SK-N-SH treated with all-trans-retinoic acid at 6 μM for 48 hours (cell line): ENCODE measurements around the gene OR10H2.

Experiments
- ARNTL ChIP-seq: fragments of 450-650 bp; formaldehyde crosslinking; IDR thresholded peaks from 2 replicates; pipeline ENCODE4 v1.5.0; 2020; ENCODE audit warnings: low read depth, mild to moderate bottlenecking, moderate library complexity, borderline replicate concordance
- CSDC2 ChIP-seq: fragments of 250-450 bp; sonication (Bioruptor Pico); IDR thresholded peaks from 2 replicates; pipeline ENCODE4 v1.5.0; 2020; ENCODE audit warnings: mild to moderate bottlenecking, moderate library complexity
- ESRRG ChIP-seq: fragments of 250-450 bp; sonication (Bioruptor Pico); IDR thresholded peaks from 2 replicates; pipeline ENCODE4 v1.6.1; 2021; ENCODE audit warnings: mild to moderate bottlenecking
- RARB ChIP-seq: fragments of 250-450 bp; sonication (Bioruptor Pico); IDR thresholded peaks from 2 replicates; pipeline ENCODE4 v1.8.0; 2021; ENCODE audit warnings: mild to moderate bottlenecking, moderate library complexity
- ZFP30 ChIP-seq: fragments of 450-650 bp; formaldehyde crosslinking; IDR thresholded peaks from 2 replicates; pipeline ENCODE4 v1.5.0; 2022; ENCODE audit warnings: mild to moderate bottlenecking, moderate library complexity
- ZNF565 ChIP-seq: fragments of 450-650 bp; formaldehyde crosslinking; conservative IDR thresholded peaks from 2 replicates; pipeline ENCODE4 v1.5.0; 2020; ENCODE audit warnings: low read depth, mild to moderate bottlenecking, moderate library complexity
- TF ChIP-seq, protein P1 (sequence below): fragments of 250-450 bp; sonication (Bioruptor Pico); IDR thresholded peaks from 2 replicates; pipeline ENCODE4 v1.8.0; 2020; ENCODE audit warnings: mild to moderate bottlenecking, moderate library complexity, borderline replicate concordance
- TF ChIP-seq, protein P2 (sequence below): fragments of 250-450 bp; sonication (Bioruptor Pico); IDR thresholded peaks from 2 replicates; pipeline ENCODE4 v1.5.1; 2020; ENCODE audit warnings: low read depth, mild to moderate bottlenecking, moderate library complexity

DNA sequence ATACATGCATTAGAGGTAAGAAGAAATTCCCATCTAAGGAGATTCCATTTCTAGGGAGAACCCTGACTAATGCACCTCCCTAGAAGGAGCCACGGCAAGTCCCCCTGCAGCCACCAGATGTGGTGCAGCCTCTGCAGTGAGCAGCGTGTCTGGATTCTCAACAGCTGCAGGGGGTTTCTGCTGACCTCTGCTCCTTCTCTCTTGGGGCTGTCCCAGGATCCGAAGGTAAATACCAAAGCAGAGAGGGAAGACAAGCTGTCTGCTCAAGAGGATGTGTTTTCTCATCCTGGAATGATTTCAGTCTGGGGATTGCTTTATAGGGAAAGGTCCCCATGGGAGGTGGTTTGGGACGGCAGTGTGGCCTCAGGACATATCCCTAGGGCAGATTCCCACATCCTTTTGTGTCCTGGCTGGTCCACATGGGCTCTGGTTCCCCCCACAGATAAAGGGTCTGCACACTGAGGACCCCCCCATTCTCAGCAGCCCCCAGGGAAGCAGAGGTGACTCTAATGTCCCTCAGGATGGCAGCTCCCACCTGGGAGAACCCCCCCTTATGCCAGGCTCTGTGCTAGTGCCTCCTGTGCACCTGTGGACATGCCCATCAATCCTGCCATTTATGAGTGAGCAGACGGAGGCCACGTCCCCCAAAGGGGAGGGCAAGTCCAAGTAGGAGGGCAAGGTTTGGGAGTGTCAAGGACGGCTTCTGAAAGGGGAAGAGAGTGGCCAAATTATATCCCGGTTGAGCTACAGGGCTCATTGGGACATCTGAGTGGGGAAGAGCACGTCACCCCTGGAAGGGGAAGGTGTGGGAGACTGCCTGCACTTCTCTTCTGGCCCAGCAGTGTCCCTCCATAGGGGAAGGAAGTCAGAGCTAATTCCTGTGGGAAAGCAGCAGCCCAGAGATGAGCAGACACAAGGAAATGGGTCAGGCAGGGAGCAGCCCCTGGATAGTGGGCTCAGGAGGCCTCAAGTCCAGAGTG, 49.5 kb downstream of the OR10H2 start:
- TF ChIP-seq, protein P1, sequence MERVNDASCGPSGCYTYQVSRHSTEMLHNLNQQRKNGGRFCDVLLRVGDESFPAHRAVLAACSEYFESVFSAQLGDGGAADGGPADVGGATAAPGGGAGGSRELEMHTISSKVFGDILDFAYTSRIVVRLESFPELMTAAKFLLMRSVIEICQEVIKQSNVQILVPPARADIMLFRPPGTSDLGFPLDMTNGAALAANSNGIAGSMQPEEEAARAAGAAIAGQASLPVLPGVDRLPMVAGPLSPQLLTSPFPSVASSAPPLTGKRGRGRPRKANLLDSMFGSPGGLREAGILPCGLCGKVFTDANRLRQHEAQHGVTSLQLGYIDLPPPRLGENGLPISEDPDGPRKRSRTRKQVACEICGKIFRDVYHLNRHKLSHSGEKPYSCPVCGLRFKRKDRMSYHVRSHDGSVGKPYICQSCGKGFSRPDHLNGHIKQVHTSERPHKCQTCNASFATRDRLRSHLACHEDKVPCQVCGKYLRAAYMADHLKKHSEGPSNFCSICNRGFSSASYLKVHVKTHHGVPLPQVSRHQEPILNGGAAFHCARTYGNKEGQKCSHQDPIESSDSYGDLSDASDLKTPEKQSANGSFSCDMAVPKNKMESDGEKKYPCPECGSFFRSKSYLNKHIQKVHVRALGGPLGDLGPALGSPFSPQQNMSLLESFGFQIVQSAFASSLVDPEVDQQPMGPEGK (CRISPR knock-in tag), result no peak
- no peak for TF ChIP-seq ARNTL
- TF ChIP-seq ZNF565 (CRISPR knock-in tag), result no peak
- TF ChIP-seq, protein P2, sequence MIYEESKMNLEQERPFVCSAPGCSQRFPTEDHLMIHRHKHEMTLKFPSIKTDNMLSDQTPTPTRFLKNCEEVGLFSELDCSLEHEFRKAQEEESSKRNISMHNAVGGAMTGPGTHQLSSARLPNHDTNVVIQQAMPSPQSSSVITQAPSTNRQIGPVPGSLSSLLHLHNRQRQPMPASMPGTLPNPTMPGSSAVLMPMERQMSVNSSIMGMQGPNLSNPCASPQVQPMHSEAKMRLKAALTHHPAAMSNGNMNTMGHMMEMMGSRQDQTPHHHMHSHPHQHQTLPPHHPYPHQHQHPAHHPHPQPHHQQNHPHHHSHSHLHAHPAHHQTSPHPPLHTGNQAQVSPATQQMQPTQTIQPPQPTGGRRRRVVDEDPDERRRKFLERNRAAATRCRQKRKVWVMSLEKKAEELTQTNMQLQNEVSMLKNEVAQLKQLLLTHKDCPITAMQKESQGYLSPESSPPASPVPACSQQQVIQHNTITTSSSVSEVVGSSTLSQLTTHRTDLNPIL, result no peak
- TF ChIP-seq CSDC2, result no peak
- TF ChIP-seq RARB (CRISPR knock-in tag), result no peak
- TF ChIP-seq ESRRG (CRISPR knock-in tag), result no peak
- no peak for TF ChIP-seq ZFP30 (CRISPR knock-in tag)
